Sigmoid colon (tissue), 7 donors: ENCODE data around the gene EHBP1L1. TPM values are rescaled to one million over a fixed set of nuclear protein-coding genes. Genes with fewer than 3 reads are reported as not detected.

Experiments used
- DNase-seq: peaks from one replicate; pipeline ENCODE4 v3.0.0-alpha.2; 2019
- H3K27ac ChIP-seq, 4 donors: fragments of 200-600 bp; sonication (generic); one replicate each; pipeline ENCODE4 v1.5.1; 2016 to 2019; ENCODE audit warnings: mild to moderate bottlenecking in 1 of 4
- H3K27me3 ChIP-seq, 3 donors: fragments of 200-600 bp; sonication (generic); one replicate each; pipeline ENCODE4 v1.5.1; 2019; ENCODE audit warnings: mild to moderate bottlenecking in 1 of 3
- H3K36me3 ChIP-seq, 4 donors: fragments of 200-600 bp; sonication (generic); one replicate each; pipeline ENCODE4 v1.5.1; 2016 to 2019
- H3K4me1 ChIP-seq, 4 donors: fragments of 200-600 bp; sonication (generic); one replicate each; pipeline ENCODE4 v1.5.1; 2017 to 2019
- H3K4me3 ChIP-seq, 4 donors: fragments of 200-600 bp; sonication (generic); one replicate each; pipeline ENCODE4 v1.5.1; 2017 to 2019; ENCODE audit warnings: mild to moderate bottlenecking in 2 of 4, moderate library complexity in 1 of 4
- H3K9me3 ChIP-seq, 4 donors: fragments of 200-600 bp in 3 of 4; sonication (generic) in 3 of 4; one replicate each; pipeline versions ENCODE4 v1.5.1 to v1.6.1; 2013 to 2019
- EP300 ChIP-seq, 4 donors: sonication (generic); formaldehyde crosslinking; IDR thresholded peaks; one replicate each; pipeline ENCODE4 v1.6.1; 2017; ENCODE audit warnings: antibody characterized with exemption in 4 of 4
- POLR2A ChIP-seq, 2 donors: fragments of 450-650 bp; IDR thresholded peaks; one replicate each; pipeline ENCODE4 v1.6.1; 2016; ENCODE audit warnings: antibody characterized with exemption in 2 of 2, mild to moderate bottlenecking in 2 of 2, moderate library complexity in 2 of 2
- POLR2AphosphoS5 ChIP-seq, 4 donors: sonication (generic); formaldehyde crosslinking; IDR thresholded peaks; one replicate each; pipeline ENCODE4 v1.6.1; 2017; ENCODE audit warnings: antibody characterized with exemption in 4 of 4
- WGBS, 2 donors: extraction: QIAGEN DNeasy Blood & Tissue Kit; methylation state at CpG; one replicate each; pipeline ENCODE4 v1.1.7; 2013; 5-methylcytosine and 5-hydroxymethylcytosine counted together
- intact Hi-C: fragments of 100-400 bp; cut with DNase I; formaldehyde crosslinking; loops from one replicate; pipeline ENCODE4 v1.15.1; 2023
- polyA plus RNA-seq, 3 donors: library from polyadenylated mRNA; stranded (reverse); fragments of 200-250 nt; gene quantifications; one replicate each; pipeline ENCODE4 v1.2.3, GENCODE V29; 2013
- total RNA-seq, 4 donors: library from RNA; depleted of rRNA; stranded (reverse); fragments of >200 nt; gene quantifications; one replicate each; pipeline ENCODE4 v1.1.0, GENCODE V29; 2016
- TF ChIP-seq, protein P1 (sequence below), 4 experiments: fragments of 450-650 bp in 3 of 4; fragments of 200-600 bp in 1 of 4; IDR thresholded peaks; one replicate each; pipeline ENCODE4 v1.5.1; 2016 to 2019; ENCODE audit warnings: antibody characterized with exemption in 4 of 4, mild to moderate bottlenecking in 3 of 4, moderate library complexity in 2 of 4
- donor health status: healthy with polysubstance abuse.
- donor health status: Bipolar disorder and iron deficiency.
- donor health status: healthy.

Gene EHBP1L1
- total and polyA plus RNA-seq, 7 donors, result 31.2 to 366 (median 148) TPM

DNA sequence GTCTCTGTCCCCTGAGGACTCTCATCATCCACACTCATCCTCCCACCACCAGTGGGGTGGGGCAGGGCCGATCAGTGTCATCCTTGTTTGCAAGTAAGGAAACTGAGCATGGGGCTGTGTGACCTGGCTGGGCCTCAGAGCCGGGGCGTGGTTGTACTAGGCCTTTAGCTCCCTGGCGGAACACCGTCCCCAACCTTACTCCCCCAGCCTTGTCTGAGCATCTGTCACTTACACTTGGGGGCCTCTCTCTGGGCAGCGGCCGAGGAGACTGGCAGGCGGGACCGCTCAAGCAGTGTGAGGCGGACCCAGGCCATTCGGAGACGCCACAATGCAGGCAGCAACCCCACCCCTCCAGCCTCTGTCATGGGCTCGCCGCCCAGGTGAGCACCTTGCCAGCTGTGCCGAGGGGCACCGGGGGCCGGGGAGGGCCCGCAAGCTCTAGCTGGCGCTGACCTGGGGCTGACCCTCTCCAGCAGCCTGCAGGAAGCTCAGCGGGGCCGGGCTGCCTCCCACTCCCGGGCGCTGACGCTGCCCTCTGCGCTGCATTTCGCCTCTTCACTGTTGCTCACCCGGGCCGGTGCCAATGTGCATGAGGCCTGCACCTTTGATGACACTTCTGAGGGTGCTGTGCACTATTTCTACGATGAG, 43.6 kb downstream of the EHBP1L1 start:
- TF ChIP-seq POLR2AphosphoS5 (IDR thresholded peaks at IDR 0.05), result no peak
- no peak for TF ChIP-seq EP300 (IDR thresholded peaks at IDR 0.05)
- TF ChIP-seq, protein P1, sequence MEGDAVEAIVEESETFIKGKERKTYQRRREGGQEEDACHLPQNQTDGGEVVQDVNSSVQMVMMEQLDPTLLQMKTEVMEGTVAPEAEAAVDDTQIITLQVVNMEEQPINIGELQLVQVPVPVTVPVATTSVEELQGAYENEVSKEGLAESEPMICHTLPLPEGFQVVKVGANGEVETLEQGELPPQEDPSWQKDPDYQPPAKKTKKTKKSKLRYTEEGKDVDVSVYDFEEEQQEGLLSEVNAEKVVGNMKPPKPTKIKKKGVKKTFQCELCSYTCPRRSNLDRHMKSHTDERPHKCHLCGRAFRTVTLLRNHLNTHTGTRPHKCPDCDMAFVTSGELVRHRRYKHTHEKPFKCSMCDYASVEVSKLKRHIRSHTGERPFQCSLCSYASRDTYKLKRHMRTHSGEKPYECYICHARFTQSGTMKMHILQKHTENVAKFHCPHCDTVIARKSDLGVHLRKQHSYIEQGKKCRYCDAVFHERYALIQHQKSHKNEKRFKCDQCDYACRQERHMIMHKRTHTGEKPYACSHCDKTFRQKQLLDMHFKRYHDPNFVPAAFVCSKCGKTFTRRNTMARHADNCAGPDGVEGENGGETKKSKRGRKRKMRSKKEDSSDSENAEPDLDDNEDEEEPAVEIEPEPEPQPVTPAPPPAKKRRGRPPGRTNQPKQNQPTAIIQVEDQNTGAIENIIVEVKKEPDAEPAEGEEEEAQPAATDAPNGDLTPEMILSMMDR (IDR thresholded peaks at IDR 0.05), result no peak
- no peak for TF ChIP-seq POLR2A (IDR thresholded peaks at IDR 0.05)
- H3K27me3 ChIP-seq, result no peaks in the 10 kb centered on the region
- intact Hi-C loops, result loop anchor here (10.0 kb wide), 1 partner anchor 505 kb away; the partner anchor contains the start of genes TM7SF2 and ZNHIT2
- H3K9me3 ChIP-seq, result no peaks in the 10 kb centered on the region
- H3K27ac ChIP-seq, result no peak overlapping the region
- no peak overlapping the region for H3K4me3 ChIP-seq
- peaks cover 0 to 22% (median 18%) of the 10 kb centered on the region in 4 donors for H3K4me1 ChIP-seq
- WGBS, 2 donors, result 94 to 96% methylated on average over 29 of the region's 29 CpGs
- peaks cover 36 to 73% (median 50%) of the 10 kb centered on the region in 4 donors for H3K36me3 ChIP-seq
- no peak for DNase-seq

DNA sequence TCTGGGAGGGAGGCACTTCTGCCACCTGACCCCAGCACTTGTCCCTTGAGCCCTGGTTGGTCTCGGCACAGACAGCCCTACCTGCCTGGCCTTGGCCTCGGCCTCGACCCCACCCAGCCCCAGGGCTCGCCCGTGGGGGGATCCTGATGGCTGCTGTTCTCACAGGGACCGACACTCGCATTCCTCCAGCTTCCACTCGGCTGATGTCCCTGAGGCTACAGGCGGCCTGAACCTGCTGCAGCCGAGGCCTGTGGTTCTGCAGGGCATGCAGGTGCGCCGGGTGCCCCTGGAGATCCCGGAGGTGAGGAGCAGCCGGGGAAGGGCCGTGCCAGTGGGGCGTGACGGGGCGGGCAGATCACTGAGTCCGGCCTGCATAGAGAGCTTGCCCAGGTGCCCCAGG, 44.8 kb downstream of the EHBP1L1 start:
- DNase-seq, result no peak
- H3K27me3 ChIP-seq, result no peaks in the 10 kb centered on the region
- H3K4me3 ChIP-seq, result no peak overlapping the region
- H3K4me1 ChIP-seq, result peaks cover 0 to 20% (median 16%) of the 10 kb centered on the region in 4 donors
- H3K27ac ChIP-seq, result no peak overlapping the region
- intact Hi-C loops, result loop anchor here (10.0 kb wide), 1 partner anchor 194 kb away; no protein-coding TSS in a partner anchor
- TF ChIP-seq POLR2AphosphoS5 (IDR thresholded peaks at IDR 0.05) (no peak), EP300 (IDR thresholded peaks at IDR 0.05) (no peak), POLR2A (IDR thresholded peaks at IDR 0.05) (no peak)
- TF ChIP-seq, protein P1 (IDR thresholded peaks at IDR 0.05), result no peak
- no peaks in the 10 kb centered on the region for H3K9me3 ChIP-seq
- peaks cover 43 to 86% (median 62%) of the 10 kb centered on the region in 4 donors for H3K36me3 ChIP-seq
- WGBS, 2 donors, result 94% methylated on average over 19 of the region's 19 CpGs

DNA sequence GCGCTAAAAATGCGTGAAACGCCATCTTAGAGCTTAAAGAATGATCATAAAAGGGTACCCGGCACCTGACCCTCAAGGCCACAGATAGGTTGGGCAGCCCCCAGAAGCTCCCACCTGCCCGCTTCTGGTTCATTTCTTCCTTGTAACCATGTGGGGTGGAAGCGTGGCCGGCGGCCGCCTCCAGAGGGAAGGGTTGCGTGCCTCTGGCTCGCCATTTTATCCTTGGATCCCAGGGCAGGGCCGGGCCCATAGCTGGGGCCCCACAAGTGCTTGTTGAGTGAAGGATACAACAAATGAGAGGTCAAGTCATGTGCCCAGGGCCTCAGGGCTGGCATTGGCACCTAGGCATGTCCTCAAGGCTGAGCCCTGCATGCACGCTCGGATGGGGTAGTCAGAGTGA, 45.6 kb downstream of the EHBP1L1 start:
- 96% methylated on average over 14 of the region's 14 CpGs for WGBS, 2 donors
- H3K4me1 ChIP-seq, result peaks cover 0 to 19% (median 13%) of the 10 kb centered on the region in 4 donors
- no peak overlapping the region for H3K27ac ChIP-seq
- no peaks in the 10 kb centered on the region for H3K27me3 ChIP-seq
- peaks cover 46 to 93% (median 65%) of the 10 kb centered on the region in 4 donors for H3K36me3 ChIP-seq
- no peak for DNase-seq
- no peaks in the 10 kb centered on the region for H3K9me3 ChIP-seq
- TF ChIP-seq EP300 (IDR thresholded peaks at IDR 0.05) (no peak), POLR2AphosphoS5 (IDR thresholded peaks at IDR 0.05) (no peak), POLR2A (IDR thresholded peaks at IDR 0.05) (no peak)
- TF ChIP-seq, protein P1 (IDR thresholded peaks at IDR 0.05), result no peak
- intact Hi-C loops, result loop anchor here (10.0 kb wide), 1 partner anchor 193 kb away; no protein-coding TSS in a partner anchor
- no peak overlapping the region for H3K4me3 ChIP-seq

DNA sequence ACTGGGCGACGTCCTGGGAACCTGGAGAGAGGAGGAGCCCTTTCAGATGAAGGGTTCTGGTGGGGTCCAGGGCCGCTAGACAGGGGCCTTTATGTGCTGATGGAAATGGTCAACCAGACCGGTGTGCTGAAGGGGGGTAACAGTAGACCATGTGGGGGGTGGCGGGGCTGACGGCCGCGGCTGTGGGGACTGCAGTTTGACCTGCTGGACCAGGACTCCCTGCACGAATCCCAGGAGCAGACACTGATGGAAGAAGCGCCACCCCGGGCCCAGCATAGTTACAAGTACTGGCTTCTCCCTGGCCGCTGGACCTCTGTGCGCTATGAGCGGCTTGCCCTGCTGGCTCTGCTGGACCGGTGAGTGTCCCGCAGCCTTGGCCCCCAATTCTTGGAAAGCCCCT, 46.2 kb downstream of the EHBP1L1 start:
- no peak for DNase-seq
- Histone ChIP-seq H3K27ac (no peak overlapping the region), H3K4me3 (no peak overlapping the region), H3K27me3 (no peaks in the 10 kb centered on the region), H3K4me1 (peaks cover 0 to 13% (median 7%) of the 10 kb centered on the region in 4 donors), H3K36me3 (peaks cover 46 to 98% (median 70%) of the 10 kb centered on the region in 4 donors), H3K9me3 (no peaks in the 10 kb centered on the region)
- intact Hi-C loops, result loop anchor here (10.0 kb wide), 1 partner anchor 193 kb away; no protein-coding TSS in a partner anchor
- WGBS, 2 donors, result 96% methylated on average over 16 of the region's 16 CpGs
- TF ChIP-seq, protein P1 (IDR thresholded peaks at IDR 0.05), result no peak
- no peak for TF ChIP-seq EP300 (IDR thresholded peaks at IDR 0.05)
- TF ChIP-seq POLR2AphosphoS5 (IDR thresholded peaks at IDR 0.05), result no peak
- no peak for TF ChIP-seq POLR2A (IDR thresholded peaks at IDR 0.05)
